ENCODE results near the gene MYL9.

MYL9 gene

DNA sequence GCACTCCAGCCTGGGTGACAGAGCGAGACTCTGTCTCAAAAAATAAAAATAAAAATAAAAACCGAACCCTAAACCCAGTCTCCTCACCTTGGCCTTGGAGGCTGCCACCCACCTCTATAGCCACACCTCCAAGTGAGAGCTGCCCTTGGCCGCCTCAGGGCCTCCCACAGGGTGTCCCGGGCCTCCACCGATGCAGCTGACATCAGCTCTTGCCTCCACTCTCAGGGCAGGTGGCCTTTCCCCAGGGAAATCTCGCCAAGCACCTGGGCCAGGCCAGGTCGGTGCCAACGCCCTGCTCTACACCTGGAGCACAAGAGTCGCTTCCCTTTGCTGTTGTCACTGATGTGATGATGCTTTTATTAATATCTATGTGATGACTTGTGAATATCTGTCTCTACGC lies 8.9 kb upstream of the MYL9 start:
- no peak overlapping the region for H3K4me3 ChIP-seq
- no peaks in the 10 kb centered on the region for H3K9me3 ChIP-seq (ENCODE audit: low read depth, low read length)
- no peak overlapping the region for H3K9ac ChIP-seq (ENCODE audit: insufficient read length)
- TF ChIP-seq EZH2 (IDR thresholded peaks at IDR 0.05) (no peak), POLR2AphosphoS5 (IDR thresholded peaks at IDR 0.05; ENCODE audit: borderline replicate concordance, low read depth, low read length) (no peak), FOXP2 (optimal IDR thresholded peaks at IDR 0.05; ENCODE audit: control extremely low read depth, extremely low read length, insufficient read depth) (no peak)
- H3K36me3 ChIP-seq (ENCODE audit: insufficient read depth, low read length): peaks cover 4% of the 10 kb centered on the region; the same call in 1 of the 2 replicates
- no peak overlapping the region for H3K27ac ChIP-seq
- no peak for DNase-seq (ENCODE audit: low read depth, low spot score)

DNA sequence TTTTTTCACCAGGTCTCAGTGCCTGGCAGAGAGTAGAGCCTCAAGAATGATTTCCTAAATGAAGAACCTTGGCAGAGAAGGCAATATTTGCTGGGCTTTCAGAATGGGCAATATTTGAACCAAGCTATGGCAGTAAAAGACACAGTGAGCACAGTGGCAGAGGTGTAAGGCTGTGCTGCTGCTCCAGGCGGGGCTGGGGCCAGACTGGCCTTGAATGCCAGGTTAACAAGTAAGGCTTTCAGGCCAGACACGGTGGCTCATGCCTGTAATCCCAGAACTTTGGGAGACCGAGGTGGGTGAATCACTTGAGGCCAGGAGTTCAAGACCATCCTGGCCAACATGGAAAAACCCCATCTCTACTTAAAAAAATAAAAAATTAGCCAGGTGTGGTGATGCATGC lies 8.5 kb upstream of the MYL9 start:
- TF ChIP-seq EZH2 (IDR thresholded peaks at IDR 0.05) (no peak), POLR2AphosphoS5 (IDR thresholded peaks at IDR 0.05; ENCODE audit: borderline replicate concordance, low read depth, low read length) (no peak), FOXP2 (optimal IDR thresholded peaks at IDR 0.05; ENCODE audit: control extremely low read depth, extremely low read length, insufficient read depth) (no peak)
- no peak overlapping the region for H3K27ac ChIP-seq
- H3K9ac ChIP-seq (ENCODE audit: insufficient read length): no peak overlapping the region
- no peaks in the 10 kb centered on the region for H3K36me3 ChIP-seq (ENCODE audit: insufficient read depth, low read length)
- H3K9me3 ChIP-seq (ENCODE audit: low read depth, low read length): no peaks in the 10 kb centered on the region
- no peak for DNase-seq (ENCODE audit: low read depth, low spot score)
- H3K4me3 ChIP-seq: no peak overlapping the region

DNA sequence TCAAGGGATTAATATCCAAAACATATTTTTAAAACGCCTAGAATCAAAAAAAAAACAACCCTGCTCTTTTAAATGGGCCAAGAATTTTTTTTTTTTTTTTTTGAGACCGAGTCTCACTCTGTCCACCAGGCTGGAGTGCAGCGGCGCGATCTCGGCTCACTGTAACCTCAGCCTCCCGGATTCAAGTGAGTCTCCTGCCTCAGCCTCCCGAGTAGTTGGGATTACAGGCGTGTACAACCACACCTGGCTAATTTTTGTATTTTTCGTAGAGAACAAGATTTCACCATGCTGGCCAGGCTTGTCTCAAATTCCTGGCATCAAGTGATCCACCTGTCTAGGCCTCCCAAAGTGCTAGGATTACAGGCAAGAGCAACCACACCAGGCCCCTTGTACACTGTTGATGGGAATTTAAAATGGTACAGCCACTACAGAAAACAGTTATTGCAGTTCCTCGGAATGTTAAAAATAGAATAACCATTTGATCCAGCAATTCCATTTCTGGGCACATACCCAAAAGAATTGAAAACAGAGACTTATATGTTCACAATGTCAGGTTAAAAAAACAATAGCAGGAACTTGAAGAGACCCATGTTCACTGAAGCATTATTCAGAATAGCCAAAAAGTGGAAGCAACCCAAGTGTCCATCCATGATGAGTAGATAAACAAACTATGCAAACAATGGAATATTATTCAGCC lies 3.1 kb upstream of the MYL9 start:
- no peak for DNase-seq (ENCODE audit: low read depth, low spot score)
- TF ChIP-seq POLR2AphosphoS5 (IDR thresholded peaks at IDR 0.05; ENCODE audit: borderline replicate concordance, low read depth, low read length) (no peak), EZH2 (IDR thresholded peaks at IDR 0.05) (no peak)
- no peaks in the 10 kb centered on the region for H3K36me3 ChIP-seq (ENCODE audit: insufficient read depth, low read length)

DNA sequence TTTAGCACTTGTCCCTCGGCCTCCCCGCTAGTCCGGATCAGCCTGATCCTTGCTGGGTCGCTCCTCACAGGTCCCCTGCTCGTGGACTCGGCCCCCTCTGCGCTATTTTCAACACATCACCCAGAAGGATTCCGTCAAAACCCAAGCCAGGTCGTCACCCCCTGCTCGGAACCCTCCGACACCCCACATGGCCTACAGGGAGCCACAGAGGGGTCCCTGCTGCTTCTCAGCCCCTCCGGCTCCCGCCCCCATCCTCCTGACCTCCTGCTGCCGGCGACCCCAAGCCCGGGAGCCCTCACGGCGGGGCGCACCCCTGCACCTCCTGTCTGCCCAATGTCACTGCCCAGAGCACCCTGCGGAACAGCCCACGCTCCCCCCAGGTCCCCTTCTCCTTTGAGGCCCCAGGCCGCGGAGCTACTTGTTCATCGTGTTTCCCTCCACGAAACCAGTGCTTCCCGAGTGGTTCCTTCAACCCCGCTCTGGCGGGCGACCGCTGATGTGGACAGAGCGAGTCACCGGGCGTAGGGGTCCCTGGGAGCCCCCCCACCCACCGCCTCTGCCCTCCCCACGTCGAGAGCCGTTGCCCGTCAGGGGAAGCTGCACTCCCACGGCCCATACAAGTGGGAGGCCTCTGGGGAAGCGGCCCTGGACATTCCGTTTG lies 638 bp upstream of the MYL9 start:
- Histone ChIP-seq H3K9me3 (ENCODE audit: low read depth, low read length) (no peaks in the 10 kb centered on the region), H3K9ac (ENCODE audit: insufficient read length) (no peak overlapping the region), H3K27ac (no peak overlapping the region), H3K4me3 (no peak overlapping the region), H3K36me3 (ENCODE audit: insufficient read depth, low read length) (no peaks in the 10 kb centered on the region)
- no peak for DNase-seq (ENCODE audit: low read depth, low spot score)
- TF ChIP-seq EZH2 (IDR thresholded peaks at IDR 0.05): no peak
- TF ChIP-seq FOXP2 (optimal IDR thresholded peaks at IDR 0.05; ENCODE audit: control extremely low read depth, extremely low read length, insufficient read depth): no peak
- no peak for TF ChIP-seq POLR2AphosphoS5 (IDR thresholded peaks at IDR 0.05; ENCODE audit: borderline replicate concordance, low read depth, low read length)

More for the DNA sequence above, 3.1 kb upstream of the MYL9 start:
- H3K4me3 ChIP-seq: no peak overlapping the region
- H3K9me3 ChIP-seq (ENCODE audit: low read depth, low read length): no peaks in the 10 kb centered on the region
- H3K9ac ChIP-seq (ENCODE audit: insufficient read length): no peak overlapping the region
- H3K27ac ChIP-seq: no peak overlapping the region

DNA sequence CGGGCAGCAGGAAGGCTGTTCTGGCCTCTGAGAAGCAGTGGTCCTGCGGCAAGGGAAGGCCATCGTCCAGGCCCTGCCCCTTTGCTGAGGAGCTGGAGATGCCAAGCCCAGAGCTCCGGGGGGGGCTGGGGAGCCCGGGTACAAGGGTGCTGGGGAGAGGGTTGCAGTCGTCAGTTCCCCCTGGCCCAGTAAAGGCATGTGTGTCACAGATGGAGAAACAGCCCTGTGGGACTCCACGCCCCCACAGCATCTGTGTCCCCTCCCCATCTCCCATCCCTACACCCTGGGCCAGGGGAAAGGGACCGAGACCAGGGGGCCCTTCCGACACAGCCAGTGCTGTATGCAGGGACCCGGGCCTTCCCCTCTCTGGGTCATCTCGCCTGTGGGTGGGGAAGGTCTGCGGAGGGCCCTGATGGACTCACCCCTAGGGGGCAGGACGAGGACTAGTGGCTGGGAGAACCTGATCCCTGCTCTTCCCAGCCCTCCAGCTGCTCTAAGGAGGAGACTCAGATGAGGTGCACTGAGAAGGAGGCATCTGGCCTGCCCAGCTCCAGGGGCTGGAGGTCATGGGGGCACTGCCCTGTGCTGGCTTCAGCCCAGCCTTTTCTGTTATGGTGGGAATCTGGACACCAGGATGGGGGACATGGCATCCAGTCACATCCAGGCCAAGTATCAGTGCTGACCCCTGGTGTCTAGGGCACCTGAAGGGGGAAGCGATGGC lies 609 bp downstream of the MYL9 start:
- no peak overlapping the region for H3K9ac ChIP-seq (ENCODE audit: insufficient read length)

DNA sequence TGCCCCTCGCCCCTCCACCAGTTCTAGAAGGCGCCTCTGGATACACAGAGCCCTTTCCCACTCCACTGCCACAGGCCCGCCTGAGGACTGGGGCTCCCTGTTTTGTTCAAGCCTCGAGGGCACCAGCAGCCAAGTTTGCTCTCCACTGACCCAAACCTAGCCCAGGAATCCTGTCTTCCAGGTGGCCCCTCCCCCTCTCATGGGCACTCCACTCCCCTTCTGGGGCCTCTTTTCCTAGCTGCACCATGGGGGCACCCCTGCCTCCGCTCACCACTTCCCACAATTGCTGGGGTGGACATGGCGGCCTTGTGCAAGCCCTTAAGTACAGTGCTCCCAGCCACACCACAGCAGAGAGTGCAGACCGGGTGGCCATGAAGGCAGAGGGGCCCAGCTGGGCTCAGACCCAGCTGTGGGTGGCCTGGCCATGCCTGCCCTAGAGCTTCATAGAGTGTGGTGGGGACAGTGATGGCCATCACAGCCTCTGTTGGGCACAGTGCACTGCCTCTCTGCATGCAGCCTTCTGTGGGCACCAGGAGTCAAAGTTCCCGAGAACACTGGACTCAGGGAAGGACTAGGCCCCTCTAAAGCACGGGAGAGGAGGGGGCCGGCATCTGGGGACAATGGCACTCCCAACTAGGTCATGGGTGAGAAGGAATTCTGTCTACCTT lies 1.3 kb downstream of the MYL9 start:
- no peaks in the 10 kb centered on the region for H3K36me3 ChIP-seq (ENCODE audit: insufficient read depth, low read length)
- H3K4me3 ChIP-seq: no peak overlapping the region
- H3K9me3 ChIP-seq (ENCODE audit: low read depth, low read length): no peaks in the 10 kb centered on the region
- H3K27ac ChIP-seq: no peak overlapping the region
- TF ChIP-seq EZH2 (IDR thresholded peaks at IDR 0.05) (no peak), FOXP2 (optimal IDR thresholded peaks at IDR 0.05; ENCODE audit: control extremely low read depth, extremely low read length, insufficient read depth) (no peak), POLR2AphosphoS5 (IDR thresholded peaks at IDR 0.05; ENCODE audit: borderline replicate concordance, low read depth, low read length) (no peak)
- no peak overlapping the region for H3K9ac ChIP-seq (ENCODE audit: insufficient read length)
- DNase-seq (ENCODE audit: low read depth, low spot score): no peak

More for the DNA sequence above, 609 bp downstream of the MYL9 start:
- TF ChIP-seq EZH2 (IDR thresholded peaks at IDR 0.05): no peak
- TF ChIP-seq FOXP2 (optimal IDR thresholded peaks at IDR 0.05; ENCODE audit: control extremely low read depth, extremely low read length, insufficient read depth): no peak
- TF ChIP-seq POLR2AphosphoS5 (IDR thresholded peaks at IDR 0.05; ENCODE audit: borderline replicate concordance, low read depth, low read length): no peak
- no peak for DNase-seq (ENCODE audit: low read depth, low spot score)
- no peak overlapping the region for H3K4me3 ChIP-seq
- no peak overlapping the region for H3K27ac ChIP-seq
- H3K9me3 ChIP-seq (ENCODE audit: low read depth, low read length): no peaks in the 10 kb centered on the region
- H3K36me3 ChIP-seq (ENCODE audit: insufficient read depth, low read length): no peaks in the 10 kb centered on the region

DNA sequence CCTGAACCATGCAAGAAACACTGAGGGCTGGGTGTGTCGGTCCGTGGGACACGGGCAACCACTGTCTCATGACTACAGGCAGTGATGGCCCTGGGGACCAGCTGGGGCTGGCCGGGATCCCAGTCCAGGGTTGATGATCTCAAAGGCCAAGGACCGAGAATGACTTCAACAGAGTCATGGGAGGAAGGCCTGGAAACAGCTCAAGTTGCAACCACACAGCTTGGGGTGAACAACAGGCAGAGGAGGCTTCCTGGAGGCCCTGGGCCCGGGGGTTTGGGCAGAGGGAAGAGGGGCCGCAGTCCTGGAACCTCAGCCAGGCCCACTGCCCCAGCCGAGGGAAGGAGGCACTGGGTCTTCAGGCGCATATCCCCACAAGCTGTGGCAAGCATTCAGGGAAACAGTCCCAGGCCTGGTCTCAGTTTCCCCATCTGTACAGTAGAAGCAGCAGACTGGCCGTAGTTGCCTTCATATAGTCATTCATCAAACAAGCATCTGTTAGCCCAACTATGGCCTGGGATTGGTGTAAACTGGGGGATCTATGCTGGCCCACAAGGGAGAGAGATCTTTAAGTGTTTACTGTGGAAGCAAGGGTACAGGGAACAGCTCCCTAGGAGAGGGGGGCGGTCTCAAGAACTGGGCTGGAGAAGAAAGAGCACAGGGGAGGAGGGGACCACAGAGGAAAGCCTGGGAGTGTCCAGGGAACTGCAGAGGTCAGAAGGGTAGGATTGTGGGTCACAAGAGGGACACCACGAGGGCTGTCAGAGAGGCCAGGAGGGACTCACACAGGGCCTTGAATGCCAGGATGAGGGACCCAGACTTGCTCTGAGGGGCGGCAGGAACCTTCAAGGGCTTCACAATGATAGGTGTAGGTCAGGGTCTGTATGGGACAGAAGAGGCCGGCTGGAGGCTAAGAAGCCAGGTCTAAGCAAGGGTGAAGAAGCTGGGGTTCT lies 2.1 kb downstream of the MYL9 start:
- Histone ChIP-seq H3K36me3 (ENCODE audit: insufficient read depth, low read length) (no peaks in the 10 kb centered on the region), H3K27ac (no peak overlapping the region), H3K9me3 (ENCODE audit: low read depth, low read length) (no peaks in the 10 kb centered on the region), H3K9ac (ENCODE audit: insufficient read length) (no peak overlapping the region), H3K4me3 (no peak overlapping the region)
- no peak for DNase-seq (ENCODE audit: low read depth, low spot score)
- TF ChIP-seq EZH2 (IDR thresholded peaks at IDR 0.05): no peak
- no peak for TF ChIP-seq FOXP2 (optimal IDR thresholded peaks at IDR 0.05; ENCODE audit: control extremely low read depth, extremely low read length, insufficient read depth)
- no peak for TF ChIP-seq POLR2AphosphoS5 (IDR thresholded peaks at IDR 0.05; ENCODE audit: borderline replicate concordance, low read depth, low read length)
